GM15510 (cell line): Measurements from ENCODE around the gene ATP8A2.

Source experiments
- POLR2A ChIP-seq: IDR thresholded peaks from 3 replicates; pipeline ENCODE4 v1.6.1; 2011; ENCODE audit warnings: borderline replicate concordance; ENCODE audit not compliant: insufficient read length; ENCODE audit errors: extremely low read depth

ATP8A2 gene

DNA sequence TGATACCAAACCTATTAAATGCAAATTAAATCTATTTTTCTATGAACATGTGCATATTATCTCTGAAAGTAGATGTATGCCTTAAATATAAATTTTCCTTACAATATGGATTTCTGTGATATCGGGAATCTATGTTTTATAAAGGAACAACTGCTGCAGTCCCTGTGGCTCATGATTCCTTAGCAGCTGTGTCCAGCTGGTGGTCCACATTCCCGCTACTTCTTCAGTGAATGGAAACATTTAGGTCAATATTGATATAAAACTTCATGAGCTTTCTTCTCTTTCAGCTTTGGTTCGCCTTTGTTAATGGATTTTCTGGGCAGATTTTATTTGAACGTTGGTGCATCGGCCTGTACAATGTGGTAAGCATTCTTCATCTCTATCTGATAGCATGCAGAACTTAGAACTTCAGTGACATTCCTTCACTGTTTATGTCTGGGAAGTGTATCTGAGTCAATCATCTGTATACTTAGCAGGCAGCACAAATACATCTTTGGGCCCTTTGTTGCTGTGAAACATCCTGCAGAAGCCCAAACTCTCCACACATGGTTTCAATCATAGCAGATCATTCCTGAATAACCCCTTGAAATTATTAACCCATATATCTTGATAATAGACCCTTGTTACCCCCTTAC lies 456.2 kb downstream of the ATP8A2 start:
- no peak for TF ChIP-seq POLR2A

DNA sequence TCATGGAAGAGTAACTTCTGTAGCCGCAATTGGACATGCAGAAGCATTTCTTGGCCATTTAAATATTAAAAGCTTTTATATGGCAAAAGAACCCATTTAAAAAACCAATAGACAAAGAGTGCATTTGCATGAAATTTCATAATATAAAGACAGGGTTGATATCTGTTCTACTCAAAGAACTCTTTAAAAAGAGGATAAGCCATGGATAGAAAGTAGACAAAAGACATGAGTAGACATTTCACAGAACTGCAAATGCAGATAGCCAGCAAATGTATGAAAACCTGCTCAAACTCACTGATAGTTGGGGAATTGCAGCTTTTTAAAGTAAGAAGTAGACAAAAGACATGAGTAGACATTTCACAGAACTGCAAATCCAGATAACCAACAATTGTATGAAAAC lies 462.0 kb downstream of the ATP8A2 start:
- TF ChIP-seq POLR2A: no peak

DNA sequence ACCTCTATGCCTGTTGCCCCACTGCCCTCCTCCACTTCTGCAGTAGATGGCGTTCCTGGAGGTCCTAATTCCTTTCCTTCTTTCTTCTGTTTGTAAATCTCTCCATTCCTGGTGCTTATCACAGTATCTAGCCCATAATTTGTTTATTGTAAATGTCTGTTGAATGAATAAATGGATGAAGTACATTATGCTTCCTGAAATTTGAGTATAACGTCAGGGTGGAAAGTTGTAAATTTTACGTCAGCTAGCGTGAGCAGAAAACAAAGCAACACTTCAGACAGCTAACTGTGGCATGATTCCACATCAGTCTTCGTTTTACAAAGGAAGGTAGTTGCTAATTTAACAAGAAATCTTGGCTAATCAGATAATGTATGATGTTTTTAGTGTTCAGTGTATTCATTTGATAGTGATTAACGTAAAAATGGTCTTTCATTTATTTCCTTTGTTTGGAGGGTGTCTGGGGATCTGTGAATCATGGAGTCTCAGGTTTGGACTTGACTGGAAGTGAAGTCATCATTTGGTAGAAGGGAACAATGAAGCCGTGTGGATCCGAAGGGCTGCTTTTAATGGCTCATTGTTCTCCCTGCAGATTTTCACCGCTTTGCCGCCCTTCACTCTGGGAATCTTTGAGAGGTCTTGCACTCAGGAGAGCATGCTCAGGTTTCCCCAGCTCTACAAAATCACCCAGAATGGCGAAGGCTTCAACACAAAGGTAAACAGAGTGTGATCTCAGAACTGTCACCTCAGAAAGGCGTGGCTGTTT lies 465.0 kb downstream of the ATP8A2 start:
- no peak for TF ChIP-seq POLR2A

DNA sequence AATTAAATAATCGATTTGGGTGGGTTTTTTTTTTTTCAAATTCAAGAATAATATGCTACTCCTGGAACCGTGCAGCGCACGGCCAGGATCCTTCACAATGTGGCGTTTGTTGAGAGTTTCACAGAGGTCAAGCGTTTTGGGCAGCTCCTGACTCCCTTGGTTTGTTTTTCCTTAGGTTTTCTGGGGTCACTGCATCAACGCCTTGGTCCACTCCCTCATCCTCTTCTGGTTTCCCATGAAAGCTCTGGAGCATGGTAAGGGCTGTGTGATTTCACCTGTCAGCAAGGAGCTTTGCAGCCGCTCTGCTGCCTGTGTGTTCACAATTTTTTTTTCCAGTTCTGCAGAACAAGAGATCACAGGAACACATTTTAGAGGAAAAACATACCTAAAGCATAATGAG lies 467.6 kb downstream of the ATP8A2 start:
- TF ChIP-seq POLR2A: no peak

DNA sequence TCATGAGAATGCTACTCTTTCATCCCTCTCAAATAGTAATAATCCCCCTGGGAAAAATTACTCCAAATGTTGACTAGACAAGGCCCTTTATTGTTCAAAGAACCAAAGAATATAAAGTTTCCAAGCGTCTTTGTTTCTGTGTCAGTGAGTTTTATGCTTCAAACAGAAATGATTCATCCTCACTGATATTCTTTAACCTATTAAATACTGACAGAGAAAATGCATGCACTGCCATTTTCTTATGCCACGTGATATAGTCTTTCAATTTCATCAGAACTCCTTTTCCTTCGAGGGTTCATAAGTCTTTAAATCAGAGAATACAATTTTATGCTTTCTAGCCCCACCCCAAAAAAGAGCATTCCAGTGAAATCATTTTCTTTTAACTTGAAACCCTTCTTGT lies 468.5 kb downstream of the ATP8A2 start:
- no peak for TF ChIP-seq POLR2A

DNA sequence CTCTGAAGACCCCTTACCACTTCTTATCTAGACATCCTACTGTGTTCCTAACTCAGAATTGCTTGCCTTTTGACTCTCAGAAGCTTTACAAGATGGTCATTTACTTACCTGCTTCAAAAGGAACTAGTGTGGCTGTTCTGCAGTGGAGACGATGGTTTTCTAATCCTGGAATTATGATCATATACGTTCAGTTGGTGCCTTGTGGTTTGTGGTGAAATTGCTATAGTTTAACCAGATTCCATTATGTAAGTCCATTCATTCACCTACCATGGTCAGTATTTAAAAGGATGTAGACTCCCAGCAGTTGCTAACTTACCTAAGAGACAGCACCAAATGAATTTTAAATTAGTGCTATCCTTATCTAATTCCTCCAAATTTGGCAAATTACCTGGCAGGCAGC lies 469.2 kb downstream of the ATP8A2 start:
- no peak for TF ChIP-seq POLR2A

DNA sequence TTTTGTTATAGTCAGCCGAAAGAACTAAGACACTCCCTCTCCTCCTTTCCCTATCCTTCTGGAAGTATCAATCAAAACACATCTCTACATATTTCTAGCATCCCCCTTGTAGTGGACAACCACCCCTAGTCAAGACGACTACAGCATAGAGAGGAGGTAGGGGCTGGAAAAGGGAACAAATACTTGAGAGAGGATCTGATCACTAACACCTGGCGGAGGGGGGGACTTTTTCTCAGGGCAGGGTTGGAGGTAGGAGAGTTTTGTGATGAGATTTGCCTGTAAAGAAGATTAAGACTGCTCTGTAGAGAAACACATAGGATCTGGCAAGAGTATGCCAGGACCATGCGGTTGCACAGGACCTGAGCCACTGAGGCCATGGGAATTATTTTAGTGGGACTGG lies 471.9 kb downstream of the ATP8A2 start:
- TF ChIP-seq POLR2A: no peak

DNA sequence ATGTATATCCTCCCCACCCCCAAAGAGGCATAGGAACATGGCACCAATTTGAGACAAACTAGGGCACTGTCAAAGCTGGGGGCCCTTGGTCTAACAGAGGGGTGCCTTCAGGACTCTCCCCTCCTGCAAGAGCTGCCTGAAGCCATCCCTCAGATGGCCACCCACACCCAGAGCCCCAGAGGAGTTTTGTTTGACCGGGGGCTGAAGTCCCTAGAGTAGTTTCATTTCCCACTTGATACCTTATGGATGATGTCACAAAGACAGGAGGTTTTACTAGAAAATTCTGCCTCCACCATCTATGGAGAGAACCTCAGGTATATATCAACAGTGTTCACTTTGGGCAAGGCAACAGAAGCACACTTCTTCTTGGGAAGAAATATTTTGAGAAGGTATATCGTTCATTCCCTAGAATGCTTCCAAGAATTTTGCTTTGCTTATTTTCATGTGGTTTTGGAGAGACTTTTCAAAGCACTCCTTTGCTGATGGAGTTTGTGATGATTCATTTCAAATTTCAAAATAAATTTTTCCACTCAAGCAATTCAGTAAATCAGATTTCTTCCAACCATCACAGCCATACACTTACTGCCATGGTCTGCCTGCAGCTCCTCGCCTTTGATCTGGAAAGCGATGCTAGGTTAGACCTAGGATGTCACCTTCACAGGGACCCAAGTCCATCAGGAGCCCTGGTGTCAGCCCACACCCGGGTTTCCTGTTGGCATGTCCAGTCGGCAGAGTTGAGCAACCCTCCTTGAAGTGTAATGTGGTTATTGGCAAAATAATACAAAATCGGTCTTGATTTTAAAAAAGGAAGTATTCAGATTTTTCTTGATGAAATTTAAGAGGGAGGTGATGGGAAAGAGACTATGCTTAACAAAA lies 473.0 kb downstream of the ATP8A2 start:
- TF ChIP-seq POLR2A: no peak

DNA sequence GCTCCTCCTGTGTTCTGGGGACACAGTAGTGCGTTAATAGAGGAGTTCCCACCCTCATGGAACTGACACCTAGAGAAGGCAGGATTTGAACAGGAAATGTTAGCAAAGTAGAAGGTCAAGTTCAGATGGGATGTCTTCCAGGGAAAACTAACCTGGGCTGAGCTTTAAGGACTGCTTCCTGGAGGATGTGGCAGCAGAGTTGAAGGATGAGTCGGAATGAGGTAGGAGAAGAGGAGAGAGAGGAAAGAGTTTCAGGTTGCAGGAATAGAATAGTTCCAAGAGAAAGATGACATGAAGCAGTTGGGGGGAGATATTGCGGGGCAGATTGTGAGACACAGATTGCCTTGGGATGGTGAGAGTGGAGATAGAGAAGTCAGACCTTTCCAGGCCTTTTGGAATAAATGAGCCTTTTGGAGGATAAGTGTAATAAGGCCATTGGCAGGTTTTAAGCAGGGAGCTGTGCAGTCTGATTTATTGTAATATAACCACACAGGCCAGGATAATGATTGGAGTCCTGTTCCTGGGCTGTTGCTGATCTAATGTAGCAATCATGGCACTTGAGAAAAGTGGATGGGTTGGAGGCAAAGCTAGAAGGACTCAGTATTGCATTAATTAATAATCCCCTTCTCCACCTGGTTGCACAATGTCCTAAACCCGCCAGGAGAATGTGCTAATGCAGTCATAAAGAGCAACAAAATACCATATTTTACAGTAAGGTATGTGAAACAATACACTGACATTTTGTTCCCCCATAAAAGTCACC lies 474.6 kb downstream of the ATP8A2 start:
- no peak for TF ChIP-seq POLR2A

DNA sequence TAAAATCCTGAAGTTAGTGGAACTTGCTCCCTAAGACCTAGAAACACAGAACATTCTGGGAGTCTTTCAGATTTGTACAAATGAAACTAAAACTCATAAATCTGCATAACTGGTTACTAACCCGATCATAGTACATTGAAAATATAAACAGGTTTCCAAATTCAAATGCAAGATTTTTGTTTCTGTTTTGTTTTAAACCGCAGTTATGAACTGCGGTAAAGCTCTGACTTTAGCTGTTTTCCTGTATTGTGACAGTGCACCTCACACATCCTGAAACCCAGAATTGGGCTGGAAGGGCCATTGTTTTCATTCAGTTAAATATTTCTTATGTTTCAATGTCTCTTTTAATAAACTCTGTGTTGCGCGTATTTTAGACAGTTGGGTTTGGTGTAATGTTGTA lies 475.4 kb downstream of the ATP8A2 start:
- no peak for TF ChIP-seq POLR2A

DNA sequence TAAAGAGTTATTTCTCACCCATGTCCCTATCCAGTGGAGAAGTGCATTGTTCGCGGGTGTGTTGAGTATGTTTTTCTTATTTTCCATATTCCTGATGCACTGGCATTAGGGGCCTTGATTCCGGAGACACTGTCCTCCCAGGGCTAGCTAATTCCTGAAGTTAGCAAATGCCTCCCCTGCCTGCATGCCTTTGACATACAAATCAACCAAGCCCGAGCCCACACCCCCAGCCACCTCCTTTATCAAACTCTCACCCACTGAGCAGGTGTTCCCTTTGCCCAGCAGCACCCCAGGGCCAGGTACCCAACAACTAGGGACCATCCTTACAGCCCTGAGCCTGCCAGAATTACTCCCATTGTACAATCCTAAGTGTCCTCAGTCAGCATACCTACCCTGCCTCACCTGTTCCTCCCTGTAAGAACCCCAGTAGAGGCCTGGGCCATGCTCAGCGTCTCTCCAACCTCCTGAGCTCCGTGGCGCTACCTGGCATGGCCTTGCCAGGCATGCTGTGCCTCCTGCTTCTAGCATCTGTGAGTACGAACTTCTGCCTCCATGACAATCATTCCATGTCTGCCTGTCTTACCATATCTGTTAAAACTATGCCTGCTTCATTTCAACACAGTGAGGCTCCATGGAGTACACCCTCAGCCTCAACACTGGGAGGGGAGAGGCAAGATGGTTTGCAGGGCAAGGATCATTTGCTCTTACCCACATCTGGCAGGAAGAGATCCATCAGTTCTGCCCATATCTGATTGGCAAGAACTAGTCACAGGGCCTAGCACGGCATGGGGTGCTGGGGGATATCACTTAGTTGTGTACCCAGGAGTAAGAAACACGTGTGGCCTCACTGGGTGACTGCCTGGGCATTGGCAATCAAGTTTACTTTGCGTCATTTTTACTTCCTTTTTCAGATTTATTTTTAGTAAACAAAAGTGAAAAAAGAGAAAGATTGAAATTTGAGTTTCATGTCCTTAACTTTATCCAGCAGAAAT lies 476.2 kb downstream of the ATP8A2 start:
- no peak for TF ChIP-seq POLR2A

DNA sequence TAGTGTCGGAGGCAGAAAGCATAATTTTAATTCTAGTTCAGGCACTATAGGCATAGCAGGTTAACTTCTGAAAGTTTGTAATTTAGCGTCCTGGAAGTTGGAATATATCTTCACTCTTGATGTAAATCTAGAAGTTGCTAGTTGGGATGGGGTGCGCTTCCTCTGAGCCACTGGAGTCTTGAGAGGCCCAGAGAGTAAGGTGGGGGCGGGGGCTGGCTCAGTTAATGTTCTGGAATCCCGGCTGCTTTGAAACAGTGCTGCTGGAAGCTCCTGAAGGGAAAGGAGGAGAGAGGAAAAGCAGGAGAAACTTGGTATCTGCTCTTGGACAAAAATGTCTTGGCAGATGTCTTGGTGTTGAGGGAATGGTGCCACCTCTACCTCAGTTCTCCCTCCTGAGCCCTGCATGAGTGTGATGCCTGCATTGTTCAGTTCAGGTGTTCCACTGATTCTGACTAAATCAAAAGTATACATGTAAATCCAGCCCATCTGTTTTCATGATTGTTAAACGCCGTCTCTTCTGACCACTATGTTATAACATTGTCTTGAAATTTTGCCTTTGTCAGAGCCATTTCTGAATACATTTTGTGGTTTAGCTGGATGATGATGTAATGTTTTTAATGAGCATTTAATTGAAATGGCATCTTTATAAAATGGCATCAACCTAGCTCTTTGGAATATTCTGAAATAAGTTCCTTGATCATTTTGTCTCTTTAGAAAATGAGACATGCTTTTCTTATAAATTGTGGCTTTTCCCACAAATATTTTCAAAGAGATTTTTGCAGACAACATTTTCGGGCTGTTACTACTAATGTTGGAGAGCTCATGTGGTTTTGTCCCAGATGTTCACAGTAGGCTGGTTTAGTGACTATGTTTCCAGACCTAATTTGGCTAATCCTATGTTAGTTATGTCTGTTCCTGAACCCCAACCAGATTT lies 477.3 kb downstream of the ATP8A2 start:
- TF ChIP-seq POLR2A: no peak
